ENCODE measurements around the gene GNB4. TPM values are rescaled to one million over a fixed set of nuclear protein-coding genes. Genes with fewer than 3 reads are reported as not detected.

GNB4 gene
- total RNA-seq, 1 donor from 2014 or later = 85.7 TPM

DNA sequence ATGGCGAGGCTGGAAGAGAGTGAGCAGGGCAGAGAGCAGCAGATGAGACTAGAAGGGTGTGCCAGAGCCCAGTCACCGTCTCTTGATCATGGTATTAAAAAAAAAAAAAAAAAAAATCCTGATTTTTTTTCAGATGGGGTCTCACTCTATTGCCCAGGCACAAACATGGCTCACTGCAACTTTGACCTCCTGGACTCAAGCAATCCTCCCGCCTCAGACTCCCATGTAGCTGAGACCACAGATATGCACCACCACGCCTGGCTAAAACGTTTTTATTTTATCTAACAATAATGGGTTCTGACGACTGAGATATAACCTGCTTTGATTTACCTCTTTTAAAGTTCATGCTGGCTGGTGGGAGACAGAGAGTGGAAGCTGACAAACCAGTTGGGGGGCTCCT lies 4.0 kb downstream of the GNB4 start:
- Histone ChIP-seq H3K79me2 (ENCODE audit: insufficient read depth, low read length) (peaks cover 87% of the 10 kb centered on the region), H3K4me1 (ENCODE audit: insufficient read depth, low read length) (peaks cover 16% of the 10 kb centered on the region), H3K4me2 (ENCODE audit: low read length) (no peak overlapping the region), H3K9me3 (ENCODE audit: insufficient read depth, low read depth, low read length) (no peaks in the 10 kb centered on the region), H3K27ac (ENCODE audit: low read depth, low read length) (no peak overlapping the region), H2AFZ (ENCODE audit: low read depth, low read length) (no peak overlapping the region), H3K4me3 (ENCODE audit: insufficient read depth, low read depth, low read length) (no peak overlapping the region), H4K20me1 (ENCODE audit: insufficient read depth, low read length) (peaks cover 63% of the 10 kb centered on the region), H3K9ac (ENCODE audit: low read length) (no peak overlapping the region), H3K27me3 (ENCODE audit: insufficient read depth, low read length) (no peaks in the 10 kb centered on the region), H3K36me3 (ENCODE audit: insufficient read depth, low read length) (no peaks in the 10 kb centered on the region)
- Mint-ChIP-seq H3K4me1 (ENCODE audit: low read depth, unreplicated experiment) (peaks cover 15% of the 10 kb centered on the region), H3K9me3 (ENCODE audit: unreplicated experiment) (no peaks in the 10 kb centered on the region), H3K27me3 (ENCODE audit: low read depth, unreplicated experiment) (no peaks in the 10 kb centered on the region), H3K4me3 (ENCODE audit: unreplicated experiment) (no peak overlapping the region), H3K27ac (ENCODE audit: unreplicated experiment) (no peak overlapping the region), H3K36me3 (ENCODE audit: low read depth, unreplicated experiment) (peaks cover 6% of the 10 kb centered on the region)
- TF ChIP-seq, protein P1, sequence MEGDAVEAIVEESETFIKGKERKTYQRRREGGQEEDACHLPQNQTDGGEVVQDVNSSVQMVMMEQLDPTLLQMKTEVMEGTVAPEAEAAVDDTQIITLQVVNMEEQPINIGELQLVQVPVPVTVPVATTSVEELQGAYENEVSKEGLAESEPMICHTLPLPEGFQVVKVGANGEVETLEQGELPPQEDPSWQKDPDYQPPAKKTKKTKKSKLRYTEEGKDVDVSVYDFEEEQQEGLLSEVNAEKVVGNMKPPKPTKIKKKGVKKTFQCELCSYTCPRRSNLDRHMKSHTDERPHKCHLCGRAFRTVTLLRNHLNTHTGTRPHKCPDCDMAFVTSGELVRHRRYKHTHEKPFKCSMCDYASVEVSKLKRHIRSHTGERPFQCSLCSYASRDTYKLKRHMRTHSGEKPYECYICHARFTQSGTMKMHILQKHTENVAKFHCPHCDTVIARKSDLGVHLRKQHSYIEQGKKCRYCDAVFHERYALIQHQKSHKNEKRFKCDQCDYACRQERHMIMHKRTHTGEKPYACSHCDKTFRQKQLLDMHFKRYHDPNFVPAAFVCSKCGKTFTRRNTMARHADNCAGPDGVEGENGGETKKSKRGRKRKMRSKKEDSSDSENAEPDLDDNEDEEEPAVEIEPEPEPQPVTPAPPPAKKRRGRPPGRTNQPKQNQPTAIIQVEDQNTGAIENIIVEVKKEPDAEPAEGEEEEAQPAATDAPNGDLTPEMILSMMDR (IDR thresholded peaks at IDR 0.05; ENCODE audit: insufficient read depth, low read depth, low read length) = no peak
- TF ChIP-seq EZH2 (IDR thresholded peaks at IDR 0.05; ENCODE audit: insufficient read depth, low read length) = no peak
- no peak for FAIRE-seq
- no peak for DNase-seq (ENCODE audit: low read depth)

DNA sequence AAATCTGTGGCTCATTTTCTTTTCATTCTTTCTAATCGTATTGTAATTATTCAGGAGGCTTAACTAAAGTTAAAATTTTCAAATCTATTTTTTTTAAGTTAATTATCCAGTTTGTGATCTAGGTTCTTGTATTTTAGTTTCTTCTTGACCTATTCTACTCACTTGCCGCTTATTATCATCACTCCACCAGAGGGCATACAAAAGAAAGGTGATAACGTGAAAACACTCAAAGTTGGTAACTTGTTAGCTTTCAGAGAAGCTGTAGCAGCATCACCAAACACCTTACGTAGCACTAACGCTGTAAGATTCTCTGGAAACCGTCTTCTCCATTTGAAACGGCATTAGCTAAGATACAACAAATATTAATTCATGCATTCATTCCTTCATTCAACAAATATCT lies 4.8 kb downstream of the GNB4 start:
- H3K4me3 Mint-ChIP-seq (ENCODE audit: unreplicated experiment) = no peak overlapping the region
- H2AFZ ChIP-seq (ENCODE audit: low read depth, low read length) = no peak overlapping the region
- no peak overlapping the region for H3K9ac ChIP-seq (ENCODE audit: low read length)
- H3K4me1 Mint-ChIP-seq (ENCODE audit: low read depth, unreplicated experiment) = peaks cover 11% of the 10 kb centered on the region
- FAIRE-seq = no peak
- no peak overlapping the region for H3K4me3 ChIP-seq (ENCODE audit: insufficient read depth, low read depth, low read length)
- no peak overlapping the region for H3K4me2 ChIP-seq (ENCODE audit: low read length)
- no peak for DNase-seq (ENCODE audit: low read depth)
- no peak overlapping the region for H3K27ac Mint-ChIP-seq (ENCODE audit: unreplicated experiment)
- peaks cover 67% of the 10 kb centered on the region for H4K20me1 ChIP-seq (ENCODE audit: insufficient read depth, low read length)
- peaks cover 11% of the 10 kb centered on the region for H3K4me1 ChIP-seq (ENCODE audit: insufficient read depth, low read length)
- H3K9me3 ChIP-seq (ENCODE audit: insufficient read depth, low read depth, low read length) = no peaks in the 10 kb centered on the region
- no peaks in the 10 kb centered on the region for H3K36me3 ChIP-seq (ENCODE audit: insufficient read depth, low read length)
- H3K36me3 Mint-ChIP-seq (ENCODE audit: low read depth, unreplicated experiment) = peaks cover 6% of the 10 kb centered on the region
- TF ChIP-seq, protein P1 (IDR thresholded peaks at IDR 0.05; ENCODE audit: insufficient read depth, low read depth, low read length) = peak; percentile 25
- no peak for TF ChIP-seq EZH2 (IDR thresholded peaks at IDR 0.05; ENCODE audit: insufficient read depth, low read length)
- no peaks in the 10 kb centered on the region for H3K27me3 ChIP-seq (ENCODE audit: insufficient read depth, low read length)
- H3K27me3 Mint-ChIP-seq (ENCODE audit: low read depth, unreplicated experiment) = no peaks in the 10 kb centered on the region
- H3K9me3 Mint-ChIP-seq (ENCODE audit: unreplicated experiment) = no peaks in the 10 kb centered on the region
- peaks cover 94% of the 10 kb centered on the region for H3K79me2 ChIP-seq (ENCODE audit: insufficient read depth, low read length)
- no peak overlapping the region for H3K27ac ChIP-seq (ENCODE audit: low read depth, low read length)

DNA sequence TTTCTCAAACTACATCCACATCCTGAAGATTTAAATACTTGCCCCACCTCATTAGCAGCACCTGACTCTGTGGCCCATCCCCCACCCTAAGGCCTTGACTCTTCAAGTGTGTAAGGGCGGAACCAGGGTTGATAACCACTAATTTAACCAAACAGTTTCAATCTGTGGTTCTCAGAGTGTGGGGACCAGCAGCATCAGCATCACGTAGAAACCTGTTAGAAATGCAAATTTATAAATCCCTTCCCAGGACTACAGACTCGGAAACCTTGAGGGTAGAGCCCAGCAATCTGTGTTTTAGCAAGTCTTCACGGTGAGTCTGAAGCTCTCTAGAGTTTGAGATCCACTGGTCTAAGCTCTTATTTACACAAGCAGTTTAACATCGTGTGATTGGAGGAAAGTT lies 12.4 kb downstream of the GNB4 start:
- DNase-seq (ENCODE audit: low read depth) (no peak), FAIRE-seq (no peak)
- no peak overlapping the region for H2AFZ ChIP-seq (ENCODE audit: low read depth, low read length)
- H3K9me3 Mint-ChIP-seq (ENCODE audit: unreplicated experiment) = no peaks in the 10 kb centered on the region
- H3K27me3 Mint-ChIP-seq (ENCODE audit: low read depth, unreplicated experiment) = no peaks in the 10 kb centered on the region
- no peaks in the 10 kb centered on the region for H3K36me3 ChIP-seq (ENCODE audit: insufficient read depth, low read length)
- TF ChIP-seq, protein P1 (IDR thresholded peaks at IDR 0.05; ENCODE audit: insufficient read depth, low read depth, low read length) = no peak
- TF ChIP-seq EZH2 (IDR thresholded peaks at IDR 0.05; ENCODE audit: insufficient read depth, low read length) = no peak
- no peak overlapping the region for H3K27ac ChIP-seq (ENCODE audit: low read depth, low read length)
- peaks cover 97% of the 10 kb centered on the region for H3K79me2 ChIP-seq (ENCODE audit: insufficient read depth, low read length)
- H3K27me3 ChIP-seq (ENCODE audit: insufficient read depth, low read length) = no peaks in the 10 kb centered on the region
- no peak overlapping the region for H3K4me2 ChIP-seq (ENCODE audit: low read length)
- H4K20me1 ChIP-seq (ENCODE audit: insufficient read depth, low read length) = peaks cover 79% of the 10 kb centered on the region
- H3K4me3 Mint-ChIP-seq (ENCODE audit: unreplicated experiment) = no peak overlapping the region
- no peak overlapping the region for H3K4me3 ChIP-seq (ENCODE audit: insufficient read depth, low read depth, low read length)
- no peak overlapping the region for H3K27ac Mint-ChIP-seq (ENCODE audit: unreplicated experiment)
- no peaks in the 10 kb centered on the region for H3K4me1 ChIP-seq (ENCODE audit: insufficient read depth, low read length)
- no peaks in the 10 kb centered on the region for H3K9me3 ChIP-seq (ENCODE audit: insufficient read depth, low read depth, low read length)
- H3K9ac ChIP-seq (ENCODE audit: low read length) = no peak overlapping the region
- peaks cover 6% of the 10 kb centered on the region for H3K4me1 Mint-ChIP-seq (ENCODE audit: low read depth, unreplicated experiment)
- peaks cover 5% of the 10 kb centered on the region for H3K36me3 Mint-ChIP-seq (ENCODE audit: low read depth, unreplicated experiment)

Measured in astrocyte (in vitro differentiated cells and primary cell).